ENCODE data around the gene DHTKD1.
"Not testable (repeated sequence)": the region's sequence is repeated elsewhere in the genome, so short reads cannot be mapped to it uniquely, and the experiment has no call there.

DHTKD1 gene

DNA sequence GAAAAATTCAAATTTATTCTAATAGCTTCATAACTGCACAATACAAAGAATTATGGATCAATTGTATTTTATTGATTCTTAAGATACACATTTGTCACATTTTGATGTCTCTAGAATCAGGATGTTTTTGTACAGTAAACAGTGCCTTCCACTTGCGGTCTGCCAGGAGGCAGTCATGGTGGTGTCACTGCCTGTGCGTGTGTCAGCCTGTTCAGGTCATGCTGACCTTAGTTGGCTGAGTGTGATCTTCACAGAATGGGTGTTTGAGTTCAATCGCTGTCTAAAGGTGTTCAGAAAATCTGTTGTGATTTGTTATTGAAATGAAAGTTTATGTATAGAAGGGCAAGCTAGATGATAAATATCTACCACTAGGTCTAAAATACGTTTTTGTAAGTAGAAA, 81.4 kb downstream of the DHTKD1 start:
- DNase-seq: no peak

DNA sequence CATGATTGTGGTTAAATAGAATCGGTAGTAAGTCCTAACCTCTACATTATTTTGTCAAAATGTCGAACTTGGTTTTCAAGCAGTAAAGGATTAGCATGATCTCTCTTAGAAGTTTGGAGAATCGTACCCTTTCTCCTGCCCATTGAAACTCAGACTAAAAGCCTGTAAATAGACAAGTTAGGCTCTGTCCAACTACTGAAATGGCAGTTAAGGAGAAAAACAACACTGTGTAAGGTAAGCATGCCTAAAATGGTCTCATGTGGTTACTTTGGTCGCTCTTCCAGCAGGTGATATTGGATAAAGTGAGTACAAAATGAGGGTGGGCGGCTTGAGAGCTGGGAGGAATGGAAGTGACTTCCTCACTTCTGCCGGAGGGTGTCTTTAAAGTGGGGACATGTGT, 85.8 kb downstream of the DHTKD1 start:
- no peak for DNase-seq

DNA sequence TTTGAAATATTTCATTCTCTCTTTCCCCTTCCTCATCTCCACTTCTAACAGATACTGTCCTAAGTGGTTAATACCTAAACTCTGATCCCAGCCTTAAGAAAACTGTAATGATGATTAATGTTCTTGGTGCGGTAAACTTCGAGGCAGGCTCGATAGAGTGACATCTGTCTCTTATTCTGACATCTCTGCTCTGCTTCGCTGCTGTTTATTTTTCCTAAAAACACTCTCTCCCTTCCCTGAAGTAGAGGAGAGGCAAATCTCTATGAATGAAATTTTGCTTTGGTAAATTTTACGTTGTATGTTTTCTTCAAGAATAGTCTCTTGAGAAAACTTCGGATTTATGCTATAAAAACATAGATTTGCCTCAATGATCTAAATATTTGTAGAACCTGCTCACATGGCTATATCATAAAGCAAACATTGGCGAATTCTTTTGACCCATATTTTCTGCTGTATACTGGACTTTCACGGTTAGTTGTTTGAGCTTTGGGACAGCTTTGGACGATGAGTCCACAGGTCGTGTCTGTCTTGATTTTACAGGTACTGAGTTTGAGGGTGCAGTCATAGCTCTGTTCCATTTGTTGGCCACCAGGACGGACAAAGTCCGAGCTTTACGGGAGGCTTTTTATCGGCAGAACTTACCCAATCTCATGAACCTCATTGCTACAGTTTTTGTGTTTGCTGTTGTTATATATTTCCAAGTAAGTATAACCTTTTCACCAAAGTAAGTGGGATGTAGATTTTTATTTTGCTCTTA, 87.8 kb downstream of the DHTKD1 start:
- DNase-seq: no peak

DNA sequence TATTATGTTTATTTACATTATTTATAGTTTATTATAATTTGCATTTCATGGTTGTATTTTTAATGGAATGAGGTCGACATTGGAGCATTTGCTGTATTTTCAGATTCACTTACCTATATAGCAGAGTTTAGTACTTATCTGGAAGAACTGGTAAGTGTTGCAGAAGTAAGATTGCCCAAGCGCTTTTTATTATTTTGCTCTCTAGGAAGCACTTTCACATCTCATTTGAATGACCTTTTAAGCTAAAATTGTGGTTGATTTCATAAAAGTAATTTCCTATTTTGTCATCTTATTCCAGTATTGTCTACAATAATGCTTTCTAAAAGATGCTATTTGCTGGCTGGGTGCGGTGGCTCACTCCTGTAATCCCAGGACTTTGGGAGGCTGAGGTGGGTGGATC, 89.4 kb downstream of the DHTKD1 start:
- DNase-seq: no peak

DNA sequence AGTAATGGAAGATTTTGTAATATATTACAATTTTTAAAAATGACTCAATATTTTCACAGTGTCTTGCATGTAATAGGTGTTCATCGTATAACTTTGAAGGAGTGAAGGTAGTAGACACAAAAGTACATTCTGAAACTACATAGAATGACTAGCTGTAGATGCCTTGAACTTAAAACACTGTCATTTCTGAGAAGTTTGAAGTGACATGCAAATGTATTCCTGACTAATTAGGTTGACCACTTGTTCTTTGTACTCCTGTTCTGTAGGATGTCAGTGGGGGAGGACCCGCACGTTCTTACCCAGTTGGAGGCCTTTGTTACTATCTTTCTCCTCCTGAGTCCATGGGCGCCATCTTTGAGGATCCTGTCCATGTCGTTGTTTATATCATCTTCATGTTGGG, 91.9 kb downstream of the DHTKD1 start:
- DNase-seq: no peak

DNA sequence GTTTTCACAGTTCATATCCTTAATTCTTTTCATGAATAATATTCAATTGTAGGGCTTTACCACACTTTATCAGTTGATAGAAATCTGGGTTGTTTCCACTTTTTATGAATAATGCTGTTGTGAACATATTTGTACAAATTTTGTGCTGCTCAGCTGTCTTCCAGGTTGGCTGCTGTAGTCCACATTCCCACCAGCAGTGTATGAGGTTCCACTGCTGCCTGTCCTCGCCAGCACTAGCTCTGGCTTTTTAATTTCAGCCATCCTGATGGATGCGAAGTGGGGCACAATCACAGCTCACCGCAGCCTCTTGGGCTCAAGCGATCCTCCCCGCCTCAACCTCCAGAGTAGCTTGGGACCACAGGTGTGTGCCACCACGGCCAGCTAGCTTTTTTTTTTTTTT, 94.2 kb downstream of the DHTKD1 start:
- DNase-seq: no peak

DNA sequence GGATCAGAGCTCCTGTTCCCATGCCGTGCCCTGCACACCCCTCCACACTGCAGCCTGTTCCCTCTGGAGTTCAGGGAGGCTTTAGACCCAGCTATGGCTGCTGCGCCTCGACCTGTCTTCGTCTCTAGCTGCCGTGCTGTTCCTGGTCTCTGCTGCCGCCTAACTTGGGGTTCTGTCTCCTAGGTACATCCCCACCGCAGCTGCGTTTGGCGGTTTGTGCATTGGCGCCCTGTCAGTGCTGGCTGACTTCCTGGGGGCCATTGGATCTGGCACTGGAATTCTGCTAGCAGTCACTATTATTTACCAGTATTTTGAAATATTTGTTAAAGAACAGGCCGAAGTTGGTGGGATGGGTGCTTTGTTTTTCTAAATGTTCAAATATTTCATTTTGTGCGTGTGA, 95.3 kb downstream of the DHTKD1 start:
- DNase-seq: no peak

DNA sequence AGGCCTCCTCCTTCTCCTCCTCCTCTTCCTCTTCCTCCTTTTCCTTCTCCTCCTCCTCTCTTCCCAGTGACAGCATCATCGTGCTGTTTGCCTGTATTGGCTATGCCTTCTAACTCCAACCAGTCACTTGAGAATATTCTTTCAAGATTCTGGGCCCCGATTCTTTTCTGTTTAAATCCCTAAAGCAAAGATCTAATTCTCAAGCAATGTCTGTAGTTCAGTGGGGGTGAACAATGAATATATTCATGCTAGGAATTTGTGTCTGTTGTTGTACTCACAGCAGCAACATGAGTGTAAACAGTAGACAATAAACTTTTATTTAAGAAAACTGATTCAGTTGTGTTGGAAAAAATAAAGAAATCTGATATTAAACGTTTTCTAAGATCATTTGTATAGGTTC, 96.3 kb downstream of the DHTKD1 start:
- no peak for DNase-seq

DNA sequence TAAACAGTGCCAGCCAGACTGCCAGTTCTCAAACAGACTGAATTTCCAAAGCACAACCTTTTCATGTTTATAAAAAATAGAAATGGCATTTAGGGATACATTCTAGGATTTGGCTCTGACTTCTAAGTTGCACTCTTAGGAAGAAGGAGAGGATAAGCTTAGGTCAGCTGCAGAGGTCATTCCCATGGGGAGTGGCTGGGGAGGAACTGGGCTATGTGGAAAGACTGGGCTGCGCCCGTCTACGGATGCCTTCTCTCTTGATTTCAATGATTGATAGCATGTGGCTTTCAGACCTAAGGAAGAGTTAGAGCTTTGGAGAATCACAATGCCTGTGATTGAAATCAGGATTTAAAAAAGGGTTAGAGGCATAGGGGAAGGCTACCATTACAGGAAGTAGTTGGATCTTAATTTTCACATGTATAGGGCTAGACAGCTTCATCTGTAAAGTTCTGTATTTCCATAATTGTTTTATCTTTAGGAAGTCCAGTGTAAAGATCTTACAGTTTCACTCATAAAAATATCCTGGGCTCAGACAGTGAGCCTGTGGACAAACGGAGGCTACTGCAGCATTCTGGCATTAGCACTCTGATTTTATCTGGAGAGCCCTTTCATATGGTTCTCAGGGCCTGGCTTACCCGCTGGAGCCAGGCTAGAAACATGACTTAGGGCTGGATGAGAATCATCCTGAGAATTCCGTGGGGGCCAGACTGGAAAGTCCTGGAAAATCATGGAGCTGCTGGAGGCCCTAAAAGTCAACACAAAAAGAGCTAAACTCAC, 97.4 kb downstream of the DHTKD1 start:
- DNase-seq: no peak

DNA sequence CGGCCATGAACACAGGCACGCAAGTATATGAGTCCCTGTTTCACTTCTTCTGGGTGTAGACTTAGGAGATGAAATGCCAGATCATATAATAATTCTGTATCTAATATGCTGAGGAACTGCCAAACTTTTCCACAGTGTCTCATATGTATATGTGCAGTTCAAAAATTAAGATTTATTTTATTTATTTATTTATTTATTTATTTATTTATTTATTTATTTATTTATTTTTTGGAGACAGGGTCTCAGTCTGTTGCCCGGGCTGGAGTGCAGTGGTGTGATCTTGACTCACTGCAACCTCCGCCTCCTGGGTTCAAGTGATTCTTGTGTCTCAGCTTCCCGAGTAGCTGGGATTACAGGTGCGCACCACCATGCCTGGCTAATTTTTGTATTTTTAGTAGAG, 102.8 kb downstream of the DHTKD1 start:
- DNase-seq: not testable (repeated sequence)
